AG08396 (cell line): ENCODE measurements around the gene ADAMTS13.
A peak's percentile ranks its signal among the peaks of the same experiment; 100 is the strongest.
"Not testable (repeated sequence)": the region's sequence is repeated elsewhere in the genome, so short reads cannot be mapped to it uniquely, and the experiment has no call there.

Source experiments
- DNase-seq: peaks from one replicate; pipeline ENCODE4 v3.0.0; 2012; ENCODE audit warnings: low spot score, mixed read lengths

ADAMTS13 gene

DNA sequence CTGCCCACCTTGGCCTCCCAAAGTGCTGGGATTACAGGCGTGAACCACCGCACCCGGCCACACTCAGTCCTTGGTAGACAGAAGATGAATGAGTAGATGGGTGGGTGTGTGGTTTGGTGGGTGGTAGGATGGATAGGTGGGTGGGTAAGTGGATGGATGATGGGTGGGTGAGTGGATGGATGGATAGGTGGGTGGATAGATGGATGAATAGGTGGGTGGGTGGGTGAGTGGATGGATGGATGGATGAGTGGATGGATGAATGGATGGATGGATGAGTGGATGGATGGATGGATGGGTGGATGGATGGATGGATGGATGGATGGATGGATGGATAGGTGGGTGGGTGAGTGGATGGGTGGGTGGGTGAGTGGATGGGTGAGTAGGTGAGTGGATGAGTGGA lies 29.9 kb upstream of the ADAMTS13 start:
- DNase-seq, result not testable (repeated sequence)

GRCh38 chr9:133393399-133393798 lies 28.8 kb upstream of the ADAMTS13 start:
- no peak for DNase-seq

GRCh38 chr9:133394687-133395271 lies 27.4 kb upstream of the ADAMTS13 start:
- DNase-seq, result no peak

DNA sequence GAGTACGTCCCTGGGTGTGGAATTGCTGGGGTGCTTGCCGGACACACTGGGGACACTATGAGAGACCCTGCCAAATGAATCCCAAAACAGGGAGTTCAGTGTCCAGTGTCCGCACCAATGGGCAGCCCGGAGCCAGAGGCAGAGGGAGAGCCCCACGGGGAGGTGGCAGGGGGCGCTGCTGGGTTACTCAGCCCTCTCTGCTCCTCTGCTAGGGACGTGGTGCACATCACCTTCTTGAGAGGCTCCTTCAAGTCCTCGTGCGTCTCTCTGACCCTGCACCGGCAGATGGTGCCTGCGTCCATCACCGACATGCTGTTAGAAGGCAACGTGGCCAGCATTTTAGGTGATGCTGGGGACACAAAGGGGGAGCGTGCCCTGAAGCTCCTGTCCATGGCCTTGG lies 25.2 kb upstream of the ADAMTS13 start:
- peak; percentile 49 for DNase-seq

- no peak for DNase-seq
These were observed 24.8 kb upstream of the ADAMTS13 start for GRCh38 chr9:133397370-133397769.

- no peak for DNase-seq
These were observed 24.3 kb upstream of the ADAMTS13 start for GRCh38 chr9:133397895-133398294.

- DNase-seq, result no peak
These were observed 21.9 kb upstream of the ADAMTS13 start for GRCh38 chr9:133400292-133400691.

- DNase-seq, result no peak
These were observed 20.6 kb upstream of the ADAMTS13 start for GRCh38 chr9:133401588-133401987.

- no peak for DNase-seq
These were observed 19.5 kb upstream of the ADAMTS13 start for GRCh38 chr9:133402689-133403088.

- DNase-seq, result no peak
These were observed 18.3 kb upstream of the ADAMTS13 start for GRCh38 chr9:133403766-133404453.

GRCh38 chr9:133404454-133405002 lies 17.6 kb upstream of the ADAMTS13 start:
- DNase-seq, result no peak

- DNase-seq, result peak; percentile 46
These were observed 16.4 kb upstream of the ADAMTS13 start for GRCh38 chr9:133405508-133406438.

- peak; percentile 89 for DNase-seq
These were observed 15.5 kb upstream of the ADAMTS13 start for GRCh38 chr9:133406480-133407307.

- DNase-seq, result no peak
These were observed 14.1 kb upstream of the ADAMTS13 start for GRCh38 chr9:133408042-133408441.

GRCh38 chr9:133415170-133415569 lies 7.0 kb upstream of the ADAMTS13 start:
- DNase-seq, result no peak

DNA sequence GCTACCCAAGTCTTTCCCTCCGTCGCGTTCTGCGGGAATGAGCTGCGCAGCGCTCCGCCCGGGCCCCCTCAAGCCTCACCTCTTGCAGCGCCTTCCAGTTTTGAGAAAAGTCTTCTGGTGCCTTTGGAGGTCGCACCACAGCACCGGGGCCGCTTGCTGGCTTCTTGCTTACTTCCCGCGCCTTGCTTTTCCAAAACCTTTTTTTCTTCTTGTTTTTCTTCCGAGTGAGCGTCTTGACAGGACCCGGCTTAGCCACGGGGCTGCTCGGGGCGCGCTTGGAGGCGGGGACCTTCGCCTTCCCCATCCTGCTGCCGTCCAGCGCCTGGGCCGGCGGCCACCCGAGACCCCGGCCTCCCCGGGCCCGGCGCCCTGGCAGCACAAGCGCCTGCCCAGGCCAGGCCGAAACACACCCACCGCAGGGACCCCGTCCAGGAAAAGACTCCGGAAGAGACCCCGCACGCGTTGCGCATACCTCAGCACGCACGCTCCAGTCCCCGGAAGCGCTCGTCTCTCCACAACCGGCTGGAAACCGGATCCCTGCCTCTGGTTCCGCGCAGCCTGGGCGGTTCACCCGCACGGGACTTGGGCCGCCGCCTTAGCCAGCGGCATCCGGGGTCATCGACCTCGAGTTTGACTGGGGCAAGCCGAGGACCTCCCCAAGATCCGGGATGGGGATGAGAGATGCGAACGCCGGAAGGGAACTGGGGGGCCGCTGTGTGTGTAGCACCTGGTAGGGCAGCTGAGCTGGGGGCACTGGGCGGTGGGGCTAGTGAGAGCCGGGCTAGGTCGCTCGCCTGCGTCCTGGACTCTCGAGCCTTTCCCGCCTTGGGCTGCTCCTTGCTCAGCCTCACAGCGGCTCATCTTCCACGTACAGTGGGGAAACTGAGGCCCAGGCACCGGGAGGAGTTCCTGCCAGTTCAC lies 4.4 kb upstream of the ADAMTS13 start, which contains the start of gene REXO4:
Gene REXO4, minus strand, starts transcription at position 470 of the 921 bp plus-strand sequence. Its CDS starts 166 bp downstream, at position 304.
- DNase-seq, result peak; percentile 89

GRCh38 chr9:133419005-133419404 lies 3.2 kb upstream of the ADAMTS13 start:
- no peak for DNase-seq

- no peak for DNase-seq
These were observed 1.8 kb upstream of the ADAMTS13 start for GRCh38 chr9:133420392-133420827.

DNA sequence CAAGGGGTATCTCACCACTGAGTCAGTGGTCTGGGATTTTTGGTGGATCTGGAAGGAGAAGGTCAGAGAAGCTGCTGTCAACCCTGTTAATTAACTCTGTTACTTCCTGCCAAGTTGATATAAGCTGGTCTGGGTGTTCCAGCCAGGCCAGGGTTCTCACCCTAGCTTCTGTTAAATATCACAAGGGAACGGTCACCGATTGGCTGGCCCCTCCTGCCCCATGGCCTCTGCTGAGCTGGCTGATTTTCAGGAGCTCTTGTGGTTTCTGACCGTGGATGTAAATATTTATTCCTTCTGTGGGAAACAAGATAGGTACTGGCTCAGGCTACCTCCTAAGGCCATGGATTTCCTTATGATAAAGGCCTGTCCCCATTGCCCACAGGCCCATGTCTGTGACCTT lies 1.0 kb downstream of the ADAMTS13 start:
- peak; percentile 75 for DNase-seq

GRCh38 chr9:133424187-133424586 lies 2.0 kb downstream of the ADAMTS13 start:
- DNase-seq, result no peak
